Small intestine (tissue), 7 donors: ENCODE data around the gene SCAF8. TPM values are rescaled to one million over a fixed set of nuclear protein-coding genes. Genes with fewer than 3 reads are reported as not detected.
A peak's percentile ranks its signal among the peaks of the same experiment; 100 is the strongest.

Experiments
- DNase-seq, 2 donors: peaks; one replicate each; pipeline versions ENCODE4 v3.0.0 to v3.0.0-alpha.2; 2013
- FAIRE-seq: peaks from 2 replicates; lab custom pipeline; 2012; peaks lifted over from hg19 to GRCh38; lab: Jason Lieb, UNC
- H3K27ac ChIP-seq, 3 donors: one replicate each; pipeline ENCODE4 v1.5.1; 2013; ENCODE audit warnings: low read length in 2 of 3, mild to moderate bottlenecking in 2 of 3, control low read depth in 1 of 3, inconsistent platforms in 1 of 3, low read depth in 1 of 3, moderate library complexity in 1 of 3
- H3K27me3 ChIP-seq, 3 donors: one replicate each; pipeline ENCODE4 v1.6.1; 2013; ENCODE audit warnings: low read length in 3 of 3, inconsistent platforms in 1 of 3; ENCODE audit not compliant: control insufficient read depth in 3 of 3, insufficient read depth in 3 of 3
- H3K36me3 ChIP-seq, 3 donors: one replicate each; pipeline ENCODE4 v1.6.1; 2013; ENCODE audit warnings: low read length in 3 of 3, inconsistent platforms in 1 of 3, low read depth in 1 of 3, mild to moderate bottlenecking in 1 of 3, moderate library complexity in 1 of 3; ENCODE audit not compliant: control insufficient read depth in 3 of 3, insufficient read depth in 2 of 3
- H3K4me1 ChIP-seq, 3 donors: one replicate each; pipeline ENCODE4 v1.6.1; 2013; ENCODE audit warnings: low read length in 2 of 3, inconsistent platforms in 1 of 3, low read depth in 1 of 3, mild to moderate bottlenecking in 1 of 3, moderate library complexity in 1 of 3; ENCODE audit not compliant: control insufficient read depth in 3 of 3, insufficient read depth in 2 of 3
- H3K4me3 ChIP-seq, 3 donors: one replicate each; pipeline ENCODE4 v1.5.1; 2013; ENCODE audit warnings: low read length in 3 of 3, control low read depth in 1 of 3, inconsistent platforms in 1 of 3, low read depth in 1 of 3, mild to moderate bottlenecking in 1 of 3, moderate library complexity in 1 of 3
- H3K9me3 ChIP-seq, 2 donors: one replicate each; pipeline ENCODE4 v1.6.1; 2013; ENCODE audit warnings: low read depth in 1 of 2, low read length in 1 of 2; ENCODE audit not compliant: control insufficient read depth in 2 of 2, insufficient read depth in 1 of 2
- WGBS, 3 donors: extraction: QIAGEN DNeasy Blood & Tissue Kit; methylation state at CpG; one replicate each; pipeline ENCODE4 v1.1.7; 2013; 5-methylcytosine and 5-hydroxymethylcytosine counted together
- polyA plus RNA-seq, 4 donors: library from polyadenylated mRNA; stranded (reverse) in 3 of 4; unstranded in 1 of 4; fragments of 200-250 nt in 3 of 4; fragments of 120-200 nt in 1 of 4; gene quantifications; one replicate each; pipeline versions ENCODE4 v1.2.1 to v1.2.3, GENCODE V29; 2013
- donor health status: healthy with polysubstance abuse.
- donor health status: control.
- donor health status: control.
- donor health status: Bipolar disorder and iron deficiency.
- donor health status: healthy.

The SCAF8 gene
- polyA plus RNA-seq, 4 donors, result 6.8 to 36.2 (median 10.1) TPM

GRCh38 chr6:154726887-154727286 is 6.3 kb upstream of the SCAF8 start:
- no peak for DNase-seq
- Histone ChIP-seq H3K27ac (no peak overlapping the region), H3K36me3 (no peaks in the 10 kb centered on the region), H3K4me3 (no peak overlapping the region), H3K9me3 (no peaks in the 10 kb centered on the region), H3K27me3 (no peaks in the 10 kb centered on the region), H3K4me1 (no peaks in the 10 kb centered on the region)
- FAIRE-seq, result no peak
- 81 to 95% (median 83%) methylated on average over 1 of the region's 1 CpG for WGBS, 3 donors

- WGBS, 3 donors, result 94 to 96% (median 94%) methylated on average over 24 of the region's 24 CpGs
- Histone ChIP-seq H3K4me3 (no peak overlapping the region), H3K27me3 (no peaks in the 10 kb centered on the region), H3K27ac (no peak overlapping the region), H3K9me3 (no peaks in the 10 kb centered on the region), H3K4me1 (peaks cover 0 to 3% (median 0%) of the 10 kb centered on the region in 3 donors), H3K36me3 (peaks cover 0 to 7% (median 0%) of the 10 kb centered on the region in 3 donors)
- FAIRE-seq (no peak), DNase-seq (no peak)
These were observed 1.7 kb upstream of the SCAF8 start for GRCh38 chr6:154731296-154732218.

- 6 to 11% (median 7%) methylated on average over 26 of the region's 26 CpGs for WGBS, 3 donors
- no peak for FAIRE-seq
- H3K36me3 ChIP-seq, result peaks cover 0 to 12% (median 0%) of the 10 kb centered on the region in 3 donors
- H3K4me3 ChIP-seq, result peak overlapping the region; percentile 48 to 87 (median 83)
- H3K27ac ChIP-seq, result peak overlapping the region; percentile 73 to 100 (median 89)
- no peaks in the 10 kb centered on the region for H3K9me3 ChIP-seq
- H3K4me1 ChIP-seq, result peaks cover 0 to 9% (median 0%) of the 10 kb centered on the region in 3 donors
- H3K27me3 ChIP-seq, result no peaks in the 10 kb centered on the region
- DNase-seq, result peak in 1 of 2 donors; percentile 62
These were observed 556 bp upstream of the SCAF8 start for GRCh38 chr6:154732538-154733182.

GRCh38 chr6:154733626-154734382 is 588 bp downstream of the SCAF8 start:
- FAIRE-seq (no peak), DNase-seq (peak; percentile 96 to 97)
- Histone ChIP-seq H3K9me3 (no peaks in the 10 kb centered on the region), H3K36me3 (peaks cover 0 to 15% (median 0%) of the 10 kb centered on the region in 3 donors), H3K27me3 (no peaks in the 10 kb centered on the region), H3K4me3 (peak overlapping the region; percentile 87 to 98 (median 96)), H3K4me1 (peaks cover 0 to 13% (median 0%) of the 10 kb centered on the region in 3 donors), H3K27ac (peak overlapping the region; percentile 98 to 100 (median 100))
- 0 to 1% (median 0%) methylated on average over 30 to 71 of the region's 71 CpGs for WGBS, 3 donors

- peaks cover 0 to 18% (median 0%) of the 10 kb centered on the region in 3 donors for H3K36me3 ChIP-seq
- H3K27me3 ChIP-seq, result no peaks in the 10 kb centered on the region
- H3K4me1 ChIP-seq, result peaks cover 0 to 17% (median 2%) of the 10 kb centered on the region in 3 donors
- H3K4me3 ChIP-seq, result no peak overlapping the region
- FAIRE-seq, result no peak
- WGBS, 3 donors, result 64 to 67% (median 67%) methylated on average over 4 of the region's 4 CpGs
- DNase-seq, result no peak
- H3K9me3 ChIP-seq, result no peaks in the 10 kb centered on the region
- no peak overlapping the region for H3K27ac ChIP-seq
These were observed 3.5 kb downstream of the SCAF8 start for GRCh38 chr6:154736618-154737259.

- 89 to 91% (median 90%) methylated on average over 9 of the region's 9 CpGs for WGBS, 3 donors
- no peaks in the 10 kb centered on the region for H3K9me3 ChIP-seq
- no peak for FAIRE-seq
- no peak overlapping the region for H3K27ac ChIP-seq
- no peak overlapping the region for H3K4me3 ChIP-seq
- H3K36me3 ChIP-seq, result peaks cover 0 to 18% (median 0%) of the 10 kb centered on the region in 3 donors
- H3K27me3 ChIP-seq, result no peaks in the 10 kb centered on the region
- peaks cover 0 to 18% (median 2%) of the 10 kb centered on the region in 3 donors for H3K4me1 ChIP-seq
- no peak for DNase-seq
These were observed 4.2 kb downstream of the SCAF8 start for GRCh38 chr6:154737424-154737823.

GRCh38 chr6:154738551-154738961 is 5.3 kb downstream of the SCAF8 start:
- H3K36me3 ChIP-seq, result peaks cover 0 to 18% (median 0%) of the 10 kb centered on the region in 3 donors
- no peaks in the 10 kb centered on the region for H3K9me3 ChIP-seq
- H3K4me3 ChIP-seq, result no peak overlapping the region
- H3K27me3 ChIP-seq, result no peaks in the 10 kb centered on the region
- H3K4me1 ChIP-seq, result peaks cover 0 to 18% (median 2%) of the 10 kb centered on the region in 3 donors
- no peak overlapping the region for H3K27ac ChIP-seq
- DNase-seq (no peak), FAIRE-seq (no peak)
- WGBS, 3 donors, result 66 to 70% (median 70%) methylated on average over 3 of the region's 3 CpGs
